Heart left ventricle (tissue), 13 donors: ENCODE measurements around the gene PLIN4.

Source experiments
- POLR2A ChIP-seq, 2 donors: fragments of 450-650 bp; IDR thresholded peaks; one replicate each; pipeline ENCODE4 v1.6.1; 2017; ENCODE audit warnings: antibody characterized with exemption in 2 of 2, mild to moderate bottlenecking in 2 of 2, moderate library complexity in 2 of 2
- TF ChIP-seq, protein P1 (sequence below), 12 donors: fragments of 200-600 bp; sonication (generic) in 4 of 12; IDR thresholded peaks; one replicate each; pipeline versions ENCODE4 v1.5.0 to v1.8.0; 2018 to 2022; ENCODE audit warnings: antibody characterized with exemption in 12 of 12, mild to moderate bottlenecking in 5 of 12
- donor health status: ischemic (EF 13 %, LVEDD 7.1; RV severe dilation, severe dysfunction).
- donor health status: DM: no; HTN: yes; CAD: no.
- donor health status: DM: no; HTN: no; CAD: no.
- donor health status: ischemic (EF 25% LVEDD 6.9; RV normal size, moderate dysfunction).
- donor health status: ischemic (EF 25% LVEDD 5.7; RV mildly dilated, moderate dysfunction).
- donor health status: ischemic (EF 35%, LVEDD 5.7; RV mildly dilated, moderate dysfunction).
- donor health status: nonischemic (EF 11% LVEDD 7.7; RV severe dilation, severe dysfunction).
- donor health status: DM: yes; HTN: yes; CAD: no.
- donor health status: PGD.
- donor health status: ischemic (EF 29% LVEDD 5.4; RV normal size, mild dysfunction).
- donor health status: nonischemic (EF 23%, LVEDD 6.1; RV moderate dilation, normal function).

GRCh38 chr19:4516939-4517300 is 1.4 kb downstream of the PLIN4 start:
- TF ChIP-seq, protein P1, sequence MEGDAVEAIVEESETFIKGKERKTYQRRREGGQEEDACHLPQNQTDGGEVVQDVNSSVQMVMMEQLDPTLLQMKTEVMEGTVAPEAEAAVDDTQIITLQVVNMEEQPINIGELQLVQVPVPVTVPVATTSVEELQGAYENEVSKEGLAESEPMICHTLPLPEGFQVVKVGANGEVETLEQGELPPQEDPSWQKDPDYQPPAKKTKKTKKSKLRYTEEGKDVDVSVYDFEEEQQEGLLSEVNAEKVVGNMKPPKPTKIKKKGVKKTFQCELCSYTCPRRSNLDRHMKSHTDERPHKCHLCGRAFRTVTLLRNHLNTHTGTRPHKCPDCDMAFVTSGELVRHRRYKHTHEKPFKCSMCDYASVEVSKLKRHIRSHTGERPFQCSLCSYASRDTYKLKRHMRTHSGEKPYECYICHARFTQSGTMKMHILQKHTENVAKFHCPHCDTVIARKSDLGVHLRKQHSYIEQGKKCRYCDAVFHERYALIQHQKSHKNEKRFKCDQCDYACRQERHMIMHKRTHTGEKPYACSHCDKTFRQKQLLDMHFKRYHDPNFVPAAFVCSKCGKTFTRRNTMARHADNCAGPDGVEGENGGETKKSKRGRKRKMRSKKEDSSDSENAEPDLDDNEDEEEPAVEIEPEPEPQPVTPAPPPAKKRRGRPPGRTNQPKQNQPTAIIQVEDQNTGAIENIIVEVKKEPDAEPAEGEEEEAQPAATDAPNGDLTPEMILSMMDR (IDR thresholded peaks at IDR 0.05): no peak
- no peak for TF ChIP-seq POLR2A (IDR thresholded peaks at IDR 0.05)
